Stimulated activated CD4-positive, alpha-beta T cell treated with anti-CD3 and anti-CD28 coated beads, Interleukin-15, amount 100 ng/mL, for 1 hour (primary cell): Measurements from ENCODE around the gene PRAC1.
A peak's percentile ranks its signal among the peaks of the same experiment; 100 is the strongest.

ENCODE experiments used
- DNase-seq, 2 donors: peaks; one replicate each; pipeline ENCODE4 v3.0.0-alpha.2; 2020; ENCODE audit warnings: low read depth in 1 of 2, low spot score in 1 of 2

PRAC1 gene

GRCh38 chr17:48711128-48711527, 11.2 kb downstream of the PRAC1 start:
- DNase-seq, result no peak

GRCh38 chr17:48704361-48705248, 17.7 kb downstream of the PRAC1 start:
- DNase-seq, result no peak

GRCh38 chr17:48701864-48702532, 20.3 kb downstream of the PRAC1 start:
- DNase-seq, result no peak

- no peak for DNase-seq
Observed at GRCh38 chr17:48693178-48693577, 29.1 kb downstream of the PRAC1 start.

GRCh38 chr17:48692049-48692448, 30.3 kb downstream of the PRAC1 start:
- DNase-seq, result no peak

GRCh38 chr17:48690655-48691054, 31.7 kb downstream of the PRAC1 start:
- DNase-seq, result no peak

GRCh38 chr17:48681609-48682008, 40.7 kb downstream of the PRAC1 start:
- DNase-seq, result no peak

GRCh38 chr17:48679385-48680096, 42.8 kb downstream of the PRAC1 start:
- DNase-seq, result no peak

GRCh38 chr17:48678141-48678971, 44.0 kb downstream of the PRAC1 start:
- DNase-seq, result peak; percentile 34 to 67

GRCh38 chr17:48676963-48677558, 45.3 kb downstream of the PRAC1 start:
- no peak for DNase-seq

- DNase-seq, result no peak
Observed at GRCh38 chr17:48672340-48672739, 50.0 kb downstream of the PRAC1 start.
